Measurements from ENCODE around the gene MED13L. TPM values are rescaled to one million over a fixed set of nuclear protein-coding genes. Genes with fewer than 3 reads are reported as not detected.

Gene MED13L
- total RNA-seq, 3 donors from 2014 or later, result 248 to 387 (median 279) TPM

DNA sequence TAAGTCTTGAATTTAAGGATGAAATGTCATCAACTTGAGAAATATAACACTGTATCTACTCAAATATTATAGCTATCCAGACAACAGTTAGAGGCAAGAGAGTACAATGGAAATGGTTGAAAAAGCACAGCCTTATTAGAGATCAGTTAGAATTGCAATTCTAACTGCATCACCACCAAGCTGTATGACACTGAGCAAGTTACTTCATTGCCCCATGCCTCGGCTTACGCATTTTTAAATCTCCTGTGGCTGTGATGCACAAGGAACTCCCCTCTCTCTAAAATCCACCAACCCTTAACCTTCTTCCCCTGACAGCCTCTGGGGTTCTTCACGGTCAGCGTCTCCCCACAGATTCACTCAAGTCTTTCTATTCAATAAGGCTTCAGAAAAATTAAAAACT is 75.1 kb downstream of the MED13L start:
- Histone ChIP-seq H3K4me3 (no peak overlapping the region), H3K9me3 (no peaks in the 10 kb centered on the region), H3K36me3 (no peaks in the 10 kb centered on the region), H3K27ac (no peak overlapping the region), H3K27me3 (no peaks in the 10 kb centered on the region), H3K4me1 (peaks cover 0 to 15% of the 10 kb centered on the region in 2 donors)
- intact Hi-C loops (cut with DNase I; ENCODE audit: low total_unique reads), result no loop called here
- TF ChIP-seq POLR2AphosphoS5 (IDR thresholded peaks at IDR 0.05) (no peak), POLR2A (IDR thresholded peaks at IDR 0.05) (no peak)
- TF ChIP-seq, protein P1, sequence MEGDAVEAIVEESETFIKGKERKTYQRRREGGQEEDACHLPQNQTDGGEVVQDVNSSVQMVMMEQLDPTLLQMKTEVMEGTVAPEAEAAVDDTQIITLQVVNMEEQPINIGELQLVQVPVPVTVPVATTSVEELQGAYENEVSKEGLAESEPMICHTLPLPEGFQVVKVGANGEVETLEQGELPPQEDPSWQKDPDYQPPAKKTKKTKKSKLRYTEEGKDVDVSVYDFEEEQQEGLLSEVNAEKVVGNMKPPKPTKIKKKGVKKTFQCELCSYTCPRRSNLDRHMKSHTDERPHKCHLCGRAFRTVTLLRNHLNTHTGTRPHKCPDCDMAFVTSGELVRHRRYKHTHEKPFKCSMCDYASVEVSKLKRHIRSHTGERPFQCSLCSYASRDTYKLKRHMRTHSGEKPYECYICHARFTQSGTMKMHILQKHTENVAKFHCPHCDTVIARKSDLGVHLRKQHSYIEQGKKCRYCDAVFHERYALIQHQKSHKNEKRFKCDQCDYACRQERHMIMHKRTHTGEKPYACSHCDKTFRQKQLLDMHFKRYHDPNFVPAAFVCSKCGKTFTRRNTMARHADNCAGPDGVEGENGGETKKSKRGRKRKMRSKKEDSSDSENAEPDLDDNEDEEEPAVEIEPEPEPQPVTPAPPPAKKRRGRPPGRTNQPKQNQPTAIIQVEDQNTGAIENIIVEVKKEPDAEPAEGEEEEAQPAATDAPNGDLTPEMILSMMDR (IDR thresholded peaks at IDR 0.05), result no peak
- no peak for DNase-seq (ENCODE audit: low spot score in 2 of 2)

DNA sequence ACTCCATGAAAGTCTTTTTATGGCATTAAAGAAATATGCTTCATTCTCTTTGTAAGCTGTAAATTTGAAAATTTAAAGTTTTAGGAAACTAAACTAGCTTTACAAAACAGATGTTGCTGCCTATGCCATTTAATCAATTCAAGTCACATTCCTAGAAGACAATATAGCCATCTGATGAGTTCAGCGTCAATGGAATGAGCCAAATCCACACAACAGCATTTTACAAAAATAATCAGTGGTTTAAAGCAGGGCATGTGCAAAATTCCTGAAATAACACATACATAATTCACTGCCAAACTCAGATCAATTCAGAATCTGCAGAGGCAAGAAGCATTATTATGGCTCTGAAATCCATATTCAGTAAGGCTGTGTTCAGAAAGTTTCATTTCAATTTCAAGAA is 75.6 kb downstream of the MED13L start:
- Histone ChIP-seq H3K9me3 (no peaks in the 10 kb centered on the region), H3K4me3 (no peak overlapping the region), H3K4me1 (peaks cover 0 to 15% of the 10 kb centered on the region in 2 donors), H3K27me3 (no peaks in the 10 kb centered on the region), H3K27ac (no peak overlapping the region), H3K36me3 (no peaks in the 10 kb centered on the region)
- DNase-seq (ENCODE audit: low spot score in 2 of 2), result no peak
- intact Hi-C loops (cut with DNase I; ENCODE audit: low total_unique reads), result no loop called here
- no peak for TF ChIP-seq POLR2A (IDR thresholded peaks at IDR 0.05)

DNA sequence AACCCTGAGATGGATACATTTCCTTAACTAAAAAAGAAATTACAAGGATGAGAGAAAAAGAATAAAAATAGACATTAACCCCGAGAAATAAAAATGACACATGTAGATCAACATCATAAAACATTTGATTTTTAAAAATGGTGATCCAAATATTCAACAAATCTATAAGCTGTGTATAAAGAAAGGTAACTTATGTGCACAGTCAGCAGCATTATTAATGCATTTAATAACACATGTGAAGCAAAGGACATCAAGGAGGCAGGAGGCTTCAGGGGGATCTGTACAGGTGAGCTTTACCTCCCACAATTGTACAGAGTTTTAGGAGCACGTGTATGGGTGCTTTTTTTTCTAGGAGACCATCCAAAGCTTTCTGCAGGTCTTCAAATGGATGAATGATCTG is 76.1 kb downstream of the MED13L start:
- Histone ChIP-seq H3K27me3 (no peaks in the 10 kb centered on the region), H3K27ac (no peak overlapping the region), H3K36me3 (no peaks in the 10 kb centered on the region), H3K4me1 (peaks cover 0 to 15% of the 10 kb centered on the region in 2 donors), H3K9me3 (no peaks in the 10 kb centered on the region), H3K4me3 (no peak overlapping the region)
- TF ChIP-seq, protein P1 (IDR thresholded peaks at IDR 0.05), result no peak
- no peak for TF ChIP-seq POLR2A (IDR thresholded peaks at IDR 0.05)
- no peak for TF ChIP-seq POLR2AphosphoS5 (IDR thresholded peaks at IDR 0.05)
- intact Hi-C loops (cut with DNase I; ENCODE audit: low total_unique reads), result no loop called here
- no peak for DNase-seq (ENCODE audit: low spot score in 2 of 2)

DNA sequence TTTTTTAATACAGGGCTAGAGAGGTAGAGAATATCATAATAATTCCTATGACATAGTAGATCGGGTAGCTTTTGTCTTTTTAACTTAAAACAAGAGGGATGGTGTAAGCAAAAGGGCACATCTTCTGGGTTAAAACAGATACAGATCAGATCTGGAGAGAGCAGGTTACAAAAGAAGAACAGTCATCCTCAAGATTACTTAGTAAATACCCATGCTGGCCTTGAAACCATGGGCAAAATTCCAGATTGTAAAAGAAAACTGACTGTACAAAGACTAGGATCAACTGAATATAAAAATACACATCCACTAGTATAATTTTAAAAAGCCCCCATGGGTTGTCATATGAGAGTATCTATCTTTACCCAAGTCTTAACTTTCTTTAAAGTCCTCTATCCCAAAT is 76.7 kb downstream of the MED13L start:
- H3K4me3 ChIP-seq, result no peak overlapping the region
- no peaks in the 10 kb centered on the region for H3K36me3 ChIP-seq
- TF ChIP-seq POLR2A (IDR thresholded peaks at IDR 0.05) (no peak), POLR2AphosphoS5 (IDR thresholded peaks at IDR 0.05) (no peak)
- TF ChIP-seq, protein P1 (IDR thresholded peaks at IDR 0.05), result no peak
- peaks cover 0 to 15% of the 10 kb centered on the region in 2 donors for H3K4me1 ChIP-seq
- H3K27ac ChIP-seq, result no peak overlapping the region
- H3K9me3 ChIP-seq, result no peaks in the 10 kb centered on the region
- no peak for DNase-seq (ENCODE audit: low spot score in 2 of 2)
- no peaks in the 10 kb centered on the region for H3K27me3 ChIP-seq
- intact Hi-C loops (cut with DNase I; ENCODE audit: low total_unique reads), result no loop called here

DNA sequence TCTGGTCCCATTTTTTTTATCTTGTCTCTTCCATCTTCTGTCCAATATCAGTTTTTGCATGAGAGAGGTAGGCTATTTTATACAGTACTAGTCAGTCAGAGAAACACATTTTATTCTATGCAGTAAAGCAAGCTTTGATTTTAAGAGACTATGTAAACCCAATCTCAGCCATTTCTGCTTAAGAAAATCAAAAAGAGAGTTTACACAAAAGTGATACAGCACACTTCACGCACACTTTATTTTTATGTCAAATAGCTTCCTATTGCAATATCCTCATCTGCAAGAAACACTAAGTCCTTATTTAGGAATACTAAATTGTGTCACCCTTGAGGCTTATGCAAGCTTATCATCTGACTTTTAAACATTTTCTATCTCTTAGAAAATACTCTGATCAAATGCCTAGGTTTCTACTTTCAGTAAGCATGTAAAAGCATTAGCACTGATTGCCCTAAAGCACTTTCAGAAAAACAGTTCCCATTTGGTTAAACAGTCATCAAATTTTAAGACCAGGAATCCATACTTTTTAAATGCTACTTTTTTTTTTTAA is 78.3 kb downstream of the MED13L start:
- H3K9me3 ChIP-seq, result no peaks in the 10 kb centered on the region
- peaks cover 0 to 15% of the 10 kb centered on the region in 2 donors for H3K4me1 ChIP-seq
- H3K36me3 ChIP-seq, result no peaks in the 10 kb centered on the region
- no peak overlapping the region for H3K27ac ChIP-seq
- intact Hi-C loops (cut with DNase I; ENCODE audit: low total_unique reads), result no loop called here
- TF ChIP-seq POLR2AphosphoS5 (IDR thresholded peaks at IDR 0.05), result no peak
- no peak for DNase-seq (ENCODE audit: low spot score in 2 of 2)
- no peaks in the 10 kb centered on the region for H3K27me3 ChIP-seq
- no peak overlapping the region for H3K4me3 ChIP-seq

DNA sequence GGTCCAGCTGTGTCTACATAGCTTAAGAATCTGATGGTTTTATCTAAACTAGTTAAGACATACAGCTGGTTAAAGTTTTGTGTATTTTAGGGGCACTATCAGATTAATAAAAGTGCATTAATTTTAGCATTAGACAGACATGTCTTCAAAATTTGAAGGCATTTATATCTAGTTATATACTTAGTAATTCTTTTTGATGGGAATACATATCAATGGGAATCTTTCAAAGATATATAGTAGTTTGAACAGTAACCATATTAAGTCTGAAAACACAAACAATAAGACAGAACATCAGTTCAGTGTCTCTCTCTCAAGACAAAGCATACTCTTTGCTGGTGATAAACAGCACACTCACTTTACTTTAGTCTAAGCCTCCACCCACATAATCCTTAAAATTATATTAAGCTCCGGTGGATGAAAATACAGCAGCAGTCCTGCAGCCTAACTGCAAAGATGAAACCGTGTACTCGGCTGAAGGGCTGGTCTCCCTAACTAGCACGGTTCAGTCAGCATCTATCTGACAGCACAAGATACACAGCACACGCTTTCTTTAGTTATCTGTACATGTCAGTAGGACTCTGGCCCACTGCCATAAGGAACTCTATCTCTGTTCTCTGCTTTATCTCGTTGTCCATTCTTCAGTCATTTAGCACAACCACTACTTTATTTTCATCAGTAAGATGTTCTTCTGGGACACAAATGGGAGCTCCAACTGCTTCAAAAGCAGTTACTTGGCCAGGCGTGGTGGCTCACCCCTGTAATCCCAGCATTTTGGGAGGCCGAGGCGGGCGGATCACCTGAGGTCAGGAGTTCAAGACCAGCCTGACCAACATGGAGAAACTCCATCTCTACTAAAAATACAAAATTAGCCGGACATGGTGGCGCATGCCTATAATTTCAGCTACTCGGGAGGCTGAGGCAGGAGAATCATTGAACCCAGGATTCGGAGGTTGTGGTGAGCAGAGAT is 80.5 kb downstream of the MED13L start:
- intact Hi-C loops (cut with DNase I; ENCODE audit: low total_unique reads), result no loop called here
- Histone ChIP-seq H3K27me3 (no peaks in the 10 kb centered on the region), H3K4me3 (no peak overlapping the region), H3K9me3 (no peaks in the 10 kb centered on the region), H3K4me1 (peaks cover 3 to 15% of the 10 kb centered on the region in 2 donors), H3K27ac (no peak overlapping the region), H3K36me3 (no peaks in the 10 kb centered on the region)
- TF ChIP-seq POLR2A (IDR thresholded peaks at IDR 0.05) (no peak), POLR2AphosphoS5 (IDR thresholded peaks at IDR 0.05) (no peak)
- TF ChIP-seq, protein P1 (IDR thresholded peaks at IDR 0.05), result no peak
- DNase-seq (ENCODE audit: low spot score in 2 of 2), result no peak

All from breast epithelium (tissue), 4 donors.